ENCODE measurements around the gene NR3C2. TPM values are rescaled to one million over a fixed set of nuclear protein-coding genes. Genes with fewer than 3 reads are reported as not detected.

Gene NR3C2
- polyA plus RNA-seq, 6 donors from 2014 or later, result 2.4 to 6.4 (median 3.9) TPM

DNA sequence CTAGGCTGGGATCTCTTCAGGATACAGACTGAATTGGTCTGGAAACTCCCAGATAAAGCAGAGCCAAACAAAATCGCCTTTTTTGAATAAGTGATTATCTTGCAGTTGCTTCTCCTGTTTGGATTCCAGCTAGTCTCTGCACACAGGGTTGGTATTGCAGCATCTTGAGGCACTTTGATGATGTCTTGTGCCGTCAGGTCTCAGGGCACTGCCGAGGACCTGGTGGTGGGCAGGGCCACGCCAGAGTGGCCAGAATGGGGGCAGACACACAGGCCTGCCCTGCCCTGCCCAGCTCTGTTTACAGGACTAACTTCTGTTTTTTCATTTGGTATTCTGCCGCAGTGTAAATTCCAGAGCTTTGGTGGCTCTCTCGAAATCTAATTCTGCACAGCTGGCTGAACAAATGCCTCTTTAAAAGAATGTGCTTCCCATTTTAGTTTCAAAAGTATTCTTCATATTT, 276.1 kb downstream of the NR3C2 start:
- H3K36me3 Mint-ChIP-seq, result peaks cover 0 to 7% of the 10 kb centered on the region in 2 donors
- H3K27me3 Mint-ChIP-seq, result no peaks in the 10 kb centered on the region
- no peak overlapping the region for H3K4me3 Mint-ChIP-seq
- peaks cover 4 to 8% (median 4%) of the 10 kb centered on the region in 3 donors for H3K4me1 Mint-ChIP-seq
- no peak overlapping the region for H3K27ac Mint-ChIP-seq
- DNase-seq, result no peak
- ATAC-seq (ENCODE audit: low read depth in 2 of 2), result no peak
- H3K9me3 Mint-ChIP-seq, result no peaks in the 10 kb centered on the region

DNA sequence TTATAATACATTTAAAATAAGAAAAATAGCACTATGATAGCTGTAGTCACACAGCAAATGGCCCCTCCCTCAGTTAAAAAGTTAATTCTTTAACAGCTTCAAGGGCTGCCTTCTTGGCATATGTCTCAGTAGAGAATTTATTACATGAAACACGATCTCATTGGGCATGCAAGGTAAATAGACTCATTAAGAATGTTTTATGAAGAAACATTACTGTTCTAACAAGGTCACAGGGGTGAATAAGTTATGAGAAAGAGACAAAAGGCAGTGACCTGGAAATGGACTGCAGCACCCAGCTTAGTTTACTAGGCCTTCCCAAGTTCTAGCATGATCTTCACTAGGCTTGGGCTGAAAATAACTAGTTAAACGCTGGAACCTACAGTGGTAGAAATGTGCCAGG, 277.7 kb downstream of the NR3C2 start:
- Mint-ChIP-seq H3K27me3 (no peaks in the 10 kb centered on the region), H3K9me3 (no peaks in the 10 kb centered on the region), H3K4me3 (no peak overlapping the region), H3K36me3 (peaks cover 0 to 7% of the 10 kb centered on the region in 2 donors), H3K27ac (no peak overlapping the region), H3K4me1 (no peaks in the 10 kb centered on the region)
- ATAC-seq (ENCODE audit: low read depth in 2 of 2) (no peak), DNase-seq (no peak)

DNA sequence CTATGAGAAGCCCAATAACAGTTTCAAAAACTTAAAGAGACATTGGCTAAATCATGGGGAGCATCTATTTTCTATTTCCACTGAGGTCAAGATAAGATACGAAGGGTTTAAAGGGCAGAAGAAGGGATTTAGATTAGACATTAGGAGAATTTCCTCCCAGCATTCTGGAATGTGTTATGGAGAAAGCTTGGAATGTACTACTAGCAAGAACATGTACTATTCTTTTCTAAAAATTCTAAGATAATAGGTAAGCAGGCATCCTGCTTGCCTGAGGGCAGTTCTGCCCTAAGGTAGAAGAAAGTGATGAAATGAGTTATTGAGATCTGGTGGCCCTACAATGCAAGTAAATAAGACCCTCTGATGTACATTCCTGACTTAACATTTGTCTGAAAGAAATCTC, 279.2 kb downstream of the NR3C2 start:
- peaks cover 0 to 3% (median 0%) of the 10 kb centered on the region in 7 donors for H3K9me3 Mint-ChIP-seq
- no peaks in the 10 kb centered on the region for H3K4me1 Mint-ChIP-seq
- H3K36me3 Mint-ChIP-seq, result peaks cover 0 to 7% of the 10 kb centered on the region in 2 donors
- no peak for DNase-seq
- no peak for ATAC-seq (ENCODE audit: low read depth in 2 of 2)
- no peaks in the 10 kb centered on the region for H3K27me3 Mint-ChIP-seq
- no peak overlapping the region for H3K27ac Mint-ChIP-seq
- H3K4me3 Mint-ChIP-seq, result no peak overlapping the region

DNA sequence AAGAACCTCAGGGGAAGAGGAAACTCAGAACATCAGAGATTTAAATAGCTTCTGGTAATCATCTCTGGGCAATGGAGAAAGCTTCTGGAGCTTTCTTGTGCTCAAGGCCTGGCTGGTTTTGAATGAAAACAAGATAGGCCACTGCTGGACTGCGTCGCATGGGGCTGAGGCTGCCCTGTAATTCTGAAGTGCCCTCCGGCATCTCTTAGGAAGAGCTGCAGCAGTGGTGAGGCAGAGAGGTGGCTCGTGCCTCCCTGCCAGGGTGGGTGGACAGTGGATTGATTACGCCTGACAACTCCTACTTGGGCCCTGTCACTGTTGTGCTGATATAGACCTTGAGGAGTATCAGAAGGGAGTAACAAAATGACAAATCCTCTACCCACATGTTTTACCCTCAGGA, 279.7 kb downstream of the NR3C2 start:
- H3K36me3 Mint-ChIP-seq, result peaks cover 0 to 7% of the 10 kb centered on the region in 2 donors
- H3K9me3 Mint-ChIP-seq, result peaks cover 0 to 3% (median 0%) of the 10 kb centered on the region in 7 donors
- H3K27me3 Mint-ChIP-seq, result no peaks in the 10 kb centered on the region
- DNase-seq (no peak), ATAC-seq (ENCODE audit: low read depth in 2 of 2) (no peak)
- no peak overlapping the region for H3K4me3 Mint-ChIP-seq
- no peaks in the 10 kb centered on the region for H3K4me1 Mint-ChIP-seq
- H3K27ac Mint-ChIP-seq, result peak overlapping the region in 1 of 6 donors; percentile 40

DNA sequence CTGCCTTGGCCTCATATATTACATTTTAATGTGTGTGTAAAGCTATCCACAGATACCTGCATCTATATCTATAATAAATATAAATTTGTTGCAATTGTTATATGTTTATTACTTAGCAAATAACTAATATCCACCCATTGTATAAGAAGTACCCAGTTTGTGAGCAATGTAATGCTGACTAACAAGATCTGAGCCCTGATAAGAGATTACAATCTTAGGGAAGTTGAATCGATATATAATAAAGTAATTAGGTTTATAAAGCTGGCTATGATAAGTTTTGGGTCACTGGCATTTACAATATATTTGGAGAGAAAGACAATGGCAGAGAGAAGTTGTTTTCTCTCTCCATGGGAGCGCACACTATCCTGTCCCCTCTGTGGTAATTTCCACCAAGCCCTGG, 280.6 kb downstream of the NR3C2 start:
- Mint-ChIP-seq H3K27ac (no peak overlapping the region), H3K9me3 (peaks cover 0 to 7% (median 2%) of the 10 kb centered on the region in 7 donors), H3K36me3 (peaks cover 0 to 4% of the 10 kb centered on the region in 2 donors), H3K27me3 (no peaks in the 10 kb centered on the region), H3K4me1 (no peaks in the 10 kb centered on the region), H3K4me3 (no peak overlapping the region)
- DNase-seq (no peak), ATAC-seq (ENCODE audit: low read depth in 2 of 2) (no peak)

DNA sequence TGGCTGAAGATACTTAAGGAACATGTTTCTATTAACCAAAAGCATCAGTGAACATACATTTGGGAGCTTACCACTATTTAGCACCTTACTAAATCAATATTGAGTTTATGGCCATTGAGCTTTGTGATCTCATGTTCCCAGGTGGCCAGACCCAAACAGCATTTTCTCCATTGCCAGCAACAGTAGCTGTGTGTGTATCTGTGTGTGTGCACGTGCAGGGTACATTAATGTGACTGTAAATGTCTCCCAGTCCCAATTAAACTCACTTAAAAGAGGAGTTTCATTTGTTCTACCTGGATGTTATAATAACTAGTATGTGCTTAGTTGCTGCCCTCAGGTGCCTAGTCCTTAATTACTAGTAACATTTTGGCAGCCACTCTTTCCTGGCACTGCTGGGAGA, 282.4 kb downstream of the NR3C2 start:
- Mint-ChIP-seq H3K27ac (no peak overlapping the region), H3K4me1 (no peaks in the 10 kb centered on the region)

DNA sequence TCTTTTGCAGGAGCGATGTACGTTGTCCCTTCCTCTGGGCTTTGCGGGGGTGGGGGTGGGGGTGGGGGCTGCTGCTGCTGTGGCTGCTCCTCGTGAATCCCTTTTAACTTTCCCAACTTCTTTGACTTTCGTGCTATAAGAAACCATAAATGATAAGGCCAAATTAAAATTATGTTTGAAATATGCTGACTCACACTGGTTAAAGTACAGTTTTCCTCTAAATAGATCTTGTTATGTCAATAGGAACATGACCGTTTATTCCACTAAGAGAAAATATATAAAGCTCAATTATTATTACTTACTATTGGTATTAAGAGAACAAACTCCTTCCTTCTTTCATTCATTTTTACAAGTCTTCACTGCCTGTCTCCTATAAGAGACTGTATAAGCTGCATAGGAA, 287.4 kb downstream of the NR3C2 start:
- Mint-ChIP-seq H3K9me3 (peaks cover 0 to 7% (median 2%) of the 10 kb centered on the region in 7 donors), H3K4me3 (no peak overlapping the region), H3K27ac (no peak overlapping the region), H3K36me3 (peaks cover 10 to 18% of the 10 kb centered on the region in 2 donors), H3K4me1 (no peaks in the 10 kb centered on the region), H3K27me3 (no peaks in the 10 kb centered on the region)
- no peak for DNase-seq
- no peak for ATAC-seq (ENCODE audit: low read depth in 2 of 2)

More for the DNA sequence above, 282.4 kb downstream of the NR3C2 start:
- peaks cover 3 to 4% of the 10 kb centered on the region in 2 donors for H3K36me3 Mint-ChIP-seq
- H3K27me3 Mint-ChIP-seq, result no peaks in the 10 kb centered on the region
- no peak for DNase-seq
- H3K4me3 Mint-ChIP-seq, result no peak overlapping the region
- peaks cover 0 to 7% (median 2%) of the 10 kb centered on the region in 7 donors for H3K9me3 Mint-ChIP-seq
- ATAC-seq (ENCODE audit: low read depth in 2 of 2), result no peak

DNA sequence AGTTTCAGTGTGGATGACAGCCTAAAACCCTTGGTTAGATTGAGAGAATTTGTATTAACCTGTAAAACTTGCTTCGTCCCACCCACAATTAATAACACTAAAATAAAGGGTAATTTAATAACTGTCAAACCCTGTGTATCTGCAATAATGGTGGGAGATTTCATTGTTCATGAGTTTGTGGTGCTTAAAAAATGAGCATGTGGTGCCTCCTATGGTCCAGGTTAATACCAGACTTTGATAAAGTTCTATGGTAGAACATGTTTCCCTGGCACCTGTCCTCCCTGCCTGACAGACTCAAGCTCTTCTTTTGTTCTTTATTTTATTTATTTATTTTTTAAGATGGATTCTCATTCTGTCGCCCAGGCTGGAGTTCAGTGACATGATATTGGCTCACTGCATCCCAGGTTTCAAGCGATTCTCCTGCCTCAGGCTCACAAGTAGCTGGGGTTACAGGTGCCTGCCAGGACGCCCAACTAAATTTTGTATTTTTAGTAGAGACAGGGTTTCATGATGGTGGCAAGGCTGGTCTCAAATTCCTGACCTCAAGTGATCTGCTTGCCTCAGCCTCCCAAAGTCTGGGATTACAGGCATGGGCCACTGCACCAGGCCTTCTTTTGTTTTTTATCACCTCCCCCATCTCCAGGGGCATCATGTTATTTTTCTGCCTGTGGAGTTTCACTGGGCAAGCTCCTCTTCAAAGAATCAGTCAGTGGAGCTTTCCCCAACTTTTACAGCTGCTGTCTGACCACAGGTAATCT, 289.2 kb downstream of the NR3C2 start:
- Mint-ChIP-seq H3K4me3 (no peak overlapping the region), H3K27ac (no peak overlapping the region), H3K36me3 (peaks cover 18 to 19% of the 10 kb centered on the region in 2 donors), H3K27me3 (no peaks in the 10 kb centered on the region), H3K9me3 (peaks cover 0 to 5% (median 2%) of the 10 kb centered on the region in 7 donors), H3K4me1 (no peaks in the 10 kb centered on the region)
- no peak for DNase-seq
- no peak for ATAC-seq (ENCODE audit: low read depth in 2 of 2)

DNA sequence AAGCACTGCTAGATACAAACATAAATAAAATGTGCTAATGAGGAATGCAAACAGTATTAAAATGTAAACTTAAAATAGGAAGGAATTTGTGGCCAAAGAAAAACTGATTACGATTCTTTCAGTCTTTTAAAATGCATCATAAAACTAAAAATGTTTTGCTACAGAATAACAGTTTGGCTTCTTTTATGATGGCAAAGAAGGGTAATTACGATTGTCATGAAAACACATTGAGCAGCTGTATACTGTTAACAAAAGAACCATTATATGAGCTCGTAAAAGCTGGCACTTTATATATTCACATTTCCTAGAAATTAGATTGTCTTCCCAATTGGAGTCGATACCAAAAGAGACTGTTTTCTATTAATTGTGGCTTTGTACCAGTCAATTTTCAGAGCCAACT, 290.4 kb downstream of the NR3C2 start:
- Mint-ChIP-seq H3K9me3 (peaks cover 0 to 4% (median 0%) of the 10 kb centered on the region in 7 donors), H3K4me3 (no peak overlapping the region), H3K36me3 (peaks cover 23 to 25% of the 10 kb centered on the region in 2 donors), H3K4me1 (no peaks in the 10 kb centered on the region), H3K27ac (no peak overlapping the region), H3K27me3 (no peaks in the 10 kb centered on the region)
- ATAC-seq (ENCODE audit: low read depth in 2 of 2) (no peak), DNase-seq (no peak)

DNA sequence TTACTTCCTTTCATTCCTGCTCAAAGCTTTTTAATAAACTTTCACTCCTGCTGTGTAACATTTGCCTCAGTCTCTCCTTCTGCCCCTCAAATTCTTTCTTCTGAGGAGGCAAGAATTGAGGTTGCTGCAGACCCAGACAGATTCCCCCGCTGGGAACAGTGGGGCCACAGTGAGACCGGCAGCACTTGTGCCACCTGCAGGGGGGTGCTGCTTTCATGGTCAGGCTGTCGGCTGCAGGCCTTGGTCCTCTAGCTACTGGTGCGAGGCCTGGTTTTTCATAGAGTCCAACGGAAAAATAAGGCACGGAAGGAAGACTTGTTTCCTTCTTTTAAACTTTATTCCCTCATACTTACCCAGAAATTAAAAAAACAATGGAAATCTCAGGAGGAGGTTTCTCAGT, 296.7 kb downstream of the NR3C2 start:
- H3K27ac Mint-ChIP-seq, result no peak overlapping the region
- peaks cover 24 to 32% of the 10 kb centered on the region in 2 donors for H3K36me3 Mint-ChIP-seq
- DNase-seq, result no peak
- H3K9me3 Mint-ChIP-seq, result no peaks in the 10 kb centered on the region
- ATAC-seq (ENCODE audit: low read depth in 2 of 2), result no peak
- H3K4me3 Mint-ChIP-seq, result no peak overlapping the region
- no peaks in the 10 kb centered on the region for H3K27me3 Mint-ChIP-seq
- peaks cover 0 to 5% (median 0%) of the 10 kb centered on the region in 3 donors for H3K4me1 Mint-ChIP-seq

DNA sequence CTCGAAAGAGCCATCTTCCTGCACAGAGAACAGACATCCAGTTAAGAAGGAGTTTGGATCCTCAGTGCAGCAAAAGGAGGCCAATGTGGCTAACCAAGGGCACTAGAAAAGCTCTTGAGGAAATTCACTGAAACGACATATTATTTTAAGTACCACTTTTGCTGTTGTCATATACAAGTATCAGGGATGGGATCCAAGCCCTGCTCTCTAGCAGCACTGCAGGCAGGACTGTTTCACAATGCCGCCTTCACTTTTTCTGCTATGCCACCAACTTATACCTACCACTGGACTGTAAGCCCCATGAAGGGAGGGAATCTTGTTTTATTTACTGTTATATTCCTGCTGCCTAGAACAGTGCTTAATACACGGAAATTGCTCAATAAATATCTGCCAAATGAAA, 299.0 kb downstream of the NR3C2 start:
- ATAC-seq (ENCODE audit: low read depth in 2 of 2), result no peak
- DNase-seq, result no peak
- Mint-ChIP-seq H3K27me3 (no peaks in the 10 kb centered on the region), H3K27ac (peak overlapping the region in 1 of 6 donors; percentile 6), H3K4me1 (peaks cover 0 to 5% (median 0%) of the 10 kb centered on the region in 3 donors), H3K36me3 (peaks cover 24 to 34% of the 10 kb centered on the region in 2 donors), H3K4me3 (no peak overlapping the region), H3K9me3 (no peaks in the 10 kb centered on the region)

DNA sequence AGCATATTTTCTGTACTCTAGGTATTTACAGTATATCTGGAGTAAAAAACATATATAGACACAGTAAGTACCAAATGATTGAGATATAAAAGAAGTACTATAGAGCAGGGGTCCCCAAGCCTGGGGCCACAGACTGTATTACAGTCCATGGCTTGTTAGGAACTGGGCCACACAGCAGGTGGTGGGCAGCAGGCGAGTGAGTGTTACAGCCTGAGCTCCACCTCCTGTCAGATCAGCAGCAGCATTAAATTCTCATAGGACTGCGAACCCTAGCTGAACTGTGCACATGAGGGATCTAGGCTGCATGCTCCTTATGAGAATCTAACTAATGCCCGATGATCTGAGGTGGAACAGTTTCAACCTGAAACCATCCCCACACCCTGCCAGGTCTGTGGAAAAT, 300.7 kb downstream of the NR3C2 start:
- H3K4me1 Mint-ChIP-seq, result peaks cover 0 to 5% (median 0%) of the 10 kb centered on the region in 3 donors
- no peak for ATAC-seq (ENCODE audit: low read depth in 2 of 2)
- no peaks in the 10 kb centered on the region for H3K9me3 Mint-ChIP-seq
- peaks cover 18 to 26% of the 10 kb centered on the region in 2 donors for H3K36me3 Mint-ChIP-seq
- H3K27me3 Mint-ChIP-seq, result no peaks in the 10 kb centered on the region
- H3K4me3 Mint-ChIP-seq, result no peak overlapping the region
- H3K27ac Mint-ChIP-seq, result no peak overlapping the region
- no peak for DNase-seq

DNA sequence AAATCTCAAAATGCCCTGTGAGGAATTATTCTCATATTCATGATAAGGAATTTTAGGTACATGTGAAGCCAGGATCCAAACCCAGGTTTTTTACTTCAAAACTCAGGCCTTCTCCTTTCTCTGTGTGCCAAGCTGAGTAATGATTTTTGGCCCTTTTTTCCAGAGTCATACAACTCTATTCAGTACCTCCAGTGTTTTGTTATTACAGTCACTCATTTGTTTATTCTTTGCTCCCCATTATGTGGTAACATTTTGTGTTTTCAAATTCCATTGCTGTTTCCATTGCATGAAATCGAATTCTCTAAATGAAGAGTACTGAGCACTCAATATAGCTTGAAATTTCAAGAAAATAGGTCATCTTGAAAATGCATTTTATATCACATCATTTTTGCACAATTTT, 315.4 kb downstream of the NR3C2 start:
- no peak overlapping the region for H3K27ac Mint-ChIP-seq
- peaks cover 37 to 50% of the 10 kb centered on the region in 2 donors for H3K36me3 Mint-ChIP-seq
- H3K27me3 Mint-ChIP-seq, result no peaks in the 10 kb centered on the region
- peaks cover 14 to 62% (median 31%) of the 10 kb centered on the region in 7 donors for H3K9me3 Mint-ChIP-seq
- H3K4me3 Mint-ChIP-seq, result no peak overlapping the region
- peaks cover 0 to 4% (median 0%) of the 10 kb centered on the region in 3 donors for H3K4me1 Mint-ChIP-seq
- DNase-seq (no peak), ATAC-seq (ENCODE audit: low read depth in 2 of 2) (no peak)

DNA sequence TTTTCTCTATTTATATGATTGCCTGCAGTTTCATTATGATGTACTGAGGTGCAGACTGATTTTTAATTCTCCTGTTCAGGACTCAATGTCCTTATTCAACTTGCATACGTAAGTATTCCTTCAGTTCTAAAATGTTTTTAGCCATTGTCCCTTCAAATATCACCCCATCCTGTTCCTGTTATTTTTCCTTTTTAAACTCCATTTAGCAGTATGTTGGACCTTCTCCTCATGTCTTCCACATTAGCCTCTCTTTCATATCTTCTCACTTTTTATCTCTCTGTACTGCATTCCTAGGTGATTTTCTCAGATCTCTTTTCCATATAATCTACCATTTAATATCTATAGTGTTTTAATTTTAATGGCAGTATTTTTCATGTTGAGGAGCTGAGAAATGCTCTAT, 317.7 kb downstream of the NR3C2 start:
- no peak for DNase-seq
- H3K4me1 Mint-ChIP-seq, result peaks cover 0 to 4% (median 0%) of the 10 kb centered on the region in 3 donors

More for the DNA sequence above, 317.7 kb downstream of the NR3C2 start:
- no peak for ATAC-seq (ENCODE audit: low read depth in 2 of 2)
- H3K27ac Mint-ChIP-seq, result no peak overlapping the region
- H3K36me3 Mint-ChIP-seq, result peaks cover 55 to 56% of the 10 kb centered on the region in 2 donors
- H3K27me3 Mint-ChIP-seq, result no peaks in the 10 kb centered on the region
- H3K9me3 Mint-ChIP-seq, result peaks cover 14 to 63% (median 32%) of the 10 kb centered on the region in 7 donors
- peak overlapping the region in 1 of 8 donors; percentile 12 for H3K4me3 Mint-ChIP-seq
